ENCODE data around the gene ELF3.

The ELF3 gene

GRCh38 chr1:202012544-202013478 is 2.4 kb downstream of the ELF3 start:
- Histone ChIP-seq H3K36me3 (ENCODE audit: insufficient read depth, low read length) (no peaks in the 10 kb centered on the region), H3K9me2 (ENCODE audit: low read depth, low read length) (no peaks in the 10 kb centered on the region)

GRCh38 chr1:202013603-202014002 is 3.2 kb downstream of the ELF3 start:
- Histone ChIP-seq H3K27ac (ENCODE audit: low read depth, low read length, poor library complexity, severe bottlenecking) (no peak overlapping the region), H3K36me3 (ENCODE audit: insufficient read depth, low read length) (no peaks in the 10 kb centered on the region), H3K9me2 (ENCODE audit: low read depth, low read length) (no peaks in the 10 kb centered on the region), H3K4me3 (ENCODE audit: low read depth, low read length, poor library complexity, severe bottlenecking) (no peak overlapping the region), H3K9ac (ENCODE audit: low read length) (no peak overlapping the region), H4K20me1 (ENCODE audit: insufficient read depth, low read length) (no peaks in the 10 kb centered on the region), H3K9me3 (ENCODE audit: low read length) (no peaks in the 10 kb centered on the region), H3K79me2 (ENCODE audit: insufficient read depth, low read length) (no peaks in the 10 kb centered on the region), H2AFZ (ENCODE audit: low read length) (no peak overlapping the region), H3K4me1 (ENCODE audit: insufficient read depth, low read length, severe bottlenecking) (peaks cover 11% of the 10 kb centered on the region), H3K27me3 (ENCODE audit: insufficient read depth, low read length) (0 out of 2 replicates have a peak, but pooled peaks cover 3% of the 10 kb centered on the region), H3F3A (ENCODE audit: insufficient read depth, low read length) (no peaks in the 10 kb centered on the region), H3K4me2 (ENCODE audit: low read length) (no peak overlapping the region)
- TF ChIP-seq CTCF (IDR thresholded peaks at IDR 0.05; ENCODE audit: low read length) (no peak), EZH2 (IDR thresholded peaks at IDR 0.05; ENCODE audit: borderline replicate concordance, low read length) (no peak)

More at GRCh38 chr1:202012544-202013478, 2.4 kb downstream of the ELF3 start:
- Histone ChIP-seq H3K27ac (ENCODE audit: low read depth, low read length, poor library complexity, severe bottlenecking) (no peak overlapping the region), H3F3A (ENCODE audit: insufficient read depth, low read length) (no peaks in the 10 kb centered on the region), H2AFZ (ENCODE audit: low read length) (no peak overlapping the region), H3K4me1 (ENCODE audit: insufficient read depth, low read length, severe bottlenecking) (peaks cover 11% of the 10 kb centered on the region), H3K27me3 (ENCODE audit: insufficient read depth, low read length) (0 out of 2 replicates have a peak, but pooled peaks cover 3% of the 10 kb centered on the region), H3K4me2 (ENCODE audit: low read length) (no peak overlapping the region), H3K9ac (ENCODE audit: low read length) (no peak overlapping the region), H3K4me3 (ENCODE audit: low read depth, low read length, poor library complexity, severe bottlenecking) (no peak overlapping the region), H3K9me3 (ENCODE audit: low read length) (no peaks in the 10 kb centered on the region), H3K79me2 (ENCODE audit: insufficient read depth, low read length) (no peaks in the 10 kb centered on the region), H4K20me1 (ENCODE audit: insufficient read depth, low read length) (no peaks in the 10 kb centered on the region)
- TF ChIP-seq CTCF (IDR thresholded peaks at IDR 0.05; ENCODE audit: low read length) (no peak), EZH2 (IDR thresholded peaks at IDR 0.05; ENCODE audit: borderline replicate concordance, low read length) (no peak)

GRCh38 chr1:202014060-202014459 is 3.7 kb downstream of the ELF3 start:
- Histone ChIP-seq H3K79me2 (ENCODE audit: insufficient read depth, low read length) (no peaks in the 10 kb centered on the region), H3F3A (ENCODE audit: insufficient read depth, low read length) (no peaks in the 10 kb centered on the region), H2AFZ (ENCODE audit: low read length) (no peak overlapping the region), H3K9me2 (ENCODE audit: low read depth, low read length) (no peaks in the 10 kb centered on the region), H3K4me1 (ENCODE audit: insufficient read depth, low read length, severe bottlenecking) (peaks cover 11% of the 10 kb centered on the region), H3K27ac (ENCODE audit: low read depth, low read length, poor library complexity, severe bottlenecking) (no peak overlapping the region), H3K9me3 (ENCODE audit: low read length) (no peaks in the 10 kb centered on the region), H3K36me3 (ENCODE audit: insufficient read depth, low read length) (no peaks in the 10 kb centered on the region), H4K20me1 (ENCODE audit: insufficient read depth, low read length) (no peaks in the 10 kb centered on the region), H3K27me3 (ENCODE audit: insufficient read depth, low read length) (0 out of 2 replicates have a peak, but pooled peaks cover 3% of the 10 kb centered on the region), H3K4me3 (ENCODE audit: low read depth, low read length, poor library complexity, severe bottlenecking) (no peak overlapping the region), H3K4me2 (ENCODE audit: low read length) (no peak overlapping the region), H3K9ac (ENCODE audit: low read length) (no peak overlapping the region)
- TF ChIP-seq CTCF (IDR thresholded peaks at IDR 0.05; ENCODE audit: low read length) (no peak), EZH2 (IDR thresholded peaks at IDR 0.05; ENCODE audit: borderline replicate concordance, low read length) (no peak)
